DMS153 treated with DMSO at 0.1 percent for 48 hours (cell line): ENCODE data around the gene BTBD17.

ENCODE experiments used
- DNase-seq: peaks from one replicate; lab custom pipeline; 2025; ENCODE audit not compliant: unreplicated experiment; lab: John Stamatoyannopoulos, UW

The BTBD17 gene

DNA sequence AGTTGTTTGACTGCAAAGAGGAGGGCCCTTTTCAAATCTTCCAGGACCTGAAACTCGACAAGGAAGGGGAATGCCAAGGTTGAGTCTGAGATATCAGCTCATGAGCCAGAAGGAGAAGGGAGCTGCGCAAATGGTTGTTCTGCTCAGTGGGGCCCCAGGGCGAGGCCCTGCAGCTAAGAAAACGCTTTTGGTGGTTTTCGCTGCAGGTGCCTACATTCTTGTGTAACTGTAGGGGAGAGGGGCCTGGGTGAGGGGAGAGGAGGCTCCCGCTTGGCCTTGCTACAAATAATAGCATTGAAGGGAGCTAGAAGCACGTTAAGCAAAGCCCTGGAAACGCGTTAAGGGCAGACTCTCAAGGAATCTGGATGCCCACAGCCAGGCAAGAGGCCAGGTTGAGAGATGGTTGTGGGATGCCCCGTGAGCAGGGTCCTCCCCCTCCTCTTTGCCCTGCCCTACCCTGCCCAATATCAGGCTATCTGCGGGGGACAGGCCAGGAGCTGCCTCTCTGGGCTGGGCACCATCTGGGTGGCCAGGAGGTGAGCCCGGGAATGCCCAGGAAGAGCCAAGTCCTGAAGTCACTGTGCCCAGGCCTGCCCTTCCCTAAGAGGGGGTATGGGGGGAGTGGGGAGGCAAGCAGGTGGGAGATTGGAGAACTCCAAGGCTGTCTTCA lies 27.6 kb upstream of the BTBD17 start:
- no peak for DNase-seq

DNA sequence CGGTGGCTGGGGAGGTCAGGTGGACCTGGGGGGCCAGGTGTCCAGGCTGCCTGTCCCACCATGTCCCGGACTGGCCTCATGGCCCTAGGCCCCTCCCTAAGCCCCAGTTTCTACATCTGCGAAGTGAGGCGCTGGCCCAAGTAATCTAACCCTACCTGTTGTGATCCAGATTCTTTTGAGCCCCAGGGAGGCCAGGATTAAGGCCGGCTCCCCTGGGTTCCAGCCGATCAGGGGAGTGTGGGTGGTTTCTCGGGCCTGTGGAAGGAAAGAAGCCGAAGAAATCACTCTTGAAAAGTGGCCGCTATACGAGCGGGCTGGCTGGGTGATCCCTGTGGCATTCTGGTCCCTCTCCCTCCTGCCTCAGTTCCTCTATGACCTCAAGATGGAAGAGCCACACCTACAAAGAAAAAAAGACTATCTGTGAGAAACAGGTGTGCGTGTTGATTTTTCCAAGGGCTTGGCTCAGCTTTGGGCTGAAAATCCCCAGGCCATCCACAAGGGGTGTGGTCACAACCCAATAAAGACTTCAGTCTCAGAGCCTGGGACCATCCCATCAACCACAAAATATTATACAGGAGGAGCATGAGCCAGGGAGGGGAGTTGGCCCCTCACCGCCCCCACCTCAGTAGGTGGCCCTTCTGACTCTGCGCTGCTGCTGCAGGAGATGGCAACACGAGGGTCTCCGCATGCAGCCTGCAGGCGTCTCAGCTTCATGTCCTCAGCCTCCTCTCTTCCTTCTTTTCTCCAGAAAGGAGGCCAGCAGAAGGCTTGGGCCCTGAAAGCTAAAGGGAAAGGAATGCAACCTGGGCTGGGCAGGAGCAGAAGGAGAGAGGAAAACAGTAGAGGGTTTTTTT lies 25.9 kb upstream of the BTBD17 start:
- DNase-seq: no peak

DNA sequence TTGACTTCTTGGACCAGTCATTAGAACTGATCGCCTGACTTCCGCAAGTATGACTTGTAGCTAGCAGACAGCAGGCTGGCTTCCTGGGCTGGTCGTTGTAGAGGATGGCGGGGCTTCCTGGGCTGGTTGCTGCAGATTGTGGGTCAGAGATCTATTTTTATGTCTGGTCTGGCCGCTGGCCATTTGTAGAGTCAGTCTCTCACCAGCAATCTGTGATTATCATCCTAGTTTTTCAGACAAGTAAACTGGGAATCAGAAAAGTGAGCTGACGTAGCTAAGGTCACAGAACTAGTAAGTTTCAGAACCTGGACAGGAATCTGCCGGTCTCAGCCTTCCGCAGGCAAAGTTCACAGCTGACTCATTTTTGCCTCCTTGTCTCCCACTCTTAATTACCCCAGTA lies 24.7 kb upstream of the BTBD17 start:
- DNase-seq: no peak

DNA sequence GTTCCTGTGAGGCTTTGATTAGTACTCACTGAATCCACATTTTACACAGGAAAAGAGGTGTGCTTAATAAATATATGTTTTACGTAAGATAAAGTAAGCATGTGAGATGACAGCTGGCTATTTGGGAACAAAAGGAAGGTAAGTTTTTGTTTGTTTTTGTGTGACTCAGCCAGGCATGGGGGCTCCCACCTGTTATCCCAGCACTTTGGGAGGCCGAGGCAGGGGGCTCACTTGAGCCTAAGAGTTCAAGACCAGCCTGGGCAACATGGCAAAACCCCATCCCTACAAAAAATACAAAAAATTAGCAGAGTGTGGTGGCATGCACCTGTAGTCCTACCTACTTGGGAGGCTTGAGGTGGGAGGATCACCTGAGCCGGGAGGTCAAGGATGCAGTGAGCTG lies 23.5 kb upstream of the BTBD17 start:
- DNase-seq: no peak

DNA sequence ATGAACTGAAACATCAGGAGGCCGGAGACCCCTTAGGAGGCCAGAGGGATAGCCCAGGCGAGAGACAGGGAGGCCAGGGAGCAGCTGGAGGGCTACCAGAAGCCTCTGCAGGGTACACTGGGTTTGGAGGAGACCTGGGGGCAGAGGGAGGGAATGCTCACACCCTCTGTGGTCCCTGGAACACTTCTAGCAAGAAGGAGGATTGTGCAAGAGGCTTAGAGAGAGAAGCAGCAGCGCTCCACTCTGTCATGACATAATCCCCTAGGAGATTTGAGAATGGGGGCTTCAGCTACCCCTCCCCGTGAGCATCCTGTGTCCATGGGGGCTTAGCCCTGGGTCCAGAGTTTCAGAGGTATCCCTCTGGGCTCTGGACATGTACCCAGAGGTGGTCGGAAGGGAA lies 21.5 kb upstream of the BTBD17 start:
- DNase-seq: no peak

DNA sequence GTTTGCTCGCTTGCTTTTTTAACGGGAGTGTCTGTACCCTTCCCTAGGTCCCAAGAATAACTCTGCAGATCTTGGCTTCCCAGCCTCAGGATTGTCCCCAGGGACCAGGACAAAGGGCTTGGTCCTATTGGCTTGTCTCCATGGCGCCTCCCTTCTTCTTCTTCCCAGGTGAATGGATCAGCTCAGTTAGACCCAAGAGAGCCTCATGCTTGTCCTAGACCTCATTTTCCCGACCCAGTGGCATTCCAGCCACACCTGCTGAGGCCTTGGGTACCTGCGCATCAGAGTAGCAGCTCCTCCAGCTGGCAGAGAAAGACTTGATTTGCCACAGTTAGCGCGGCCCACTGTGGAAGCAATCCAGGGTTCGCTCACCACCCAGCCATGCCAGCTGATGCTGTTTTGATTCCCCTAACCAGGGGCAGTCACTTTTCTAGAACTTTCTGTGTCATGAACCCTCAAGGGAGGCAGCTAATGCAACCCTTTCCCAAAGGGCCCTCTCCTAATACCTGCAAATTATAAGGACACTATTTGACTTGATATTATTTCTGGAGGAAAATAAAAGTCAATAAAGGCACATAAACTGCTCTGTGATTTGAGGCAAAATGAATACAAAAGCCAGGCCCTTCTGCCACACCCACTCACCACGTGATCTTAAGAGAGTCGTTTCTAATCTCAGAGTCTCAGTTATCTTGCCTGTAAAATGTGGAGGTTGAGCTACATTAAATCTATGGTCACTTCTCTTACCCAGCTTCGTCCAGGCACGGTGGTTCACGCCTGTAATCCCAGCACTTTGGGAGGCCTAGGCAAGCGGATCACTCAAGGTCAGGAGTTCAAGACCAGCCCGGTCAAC lies 19.5 kb upstream of the BTBD17 start:
- no peak for DNase-seq

DNA sequence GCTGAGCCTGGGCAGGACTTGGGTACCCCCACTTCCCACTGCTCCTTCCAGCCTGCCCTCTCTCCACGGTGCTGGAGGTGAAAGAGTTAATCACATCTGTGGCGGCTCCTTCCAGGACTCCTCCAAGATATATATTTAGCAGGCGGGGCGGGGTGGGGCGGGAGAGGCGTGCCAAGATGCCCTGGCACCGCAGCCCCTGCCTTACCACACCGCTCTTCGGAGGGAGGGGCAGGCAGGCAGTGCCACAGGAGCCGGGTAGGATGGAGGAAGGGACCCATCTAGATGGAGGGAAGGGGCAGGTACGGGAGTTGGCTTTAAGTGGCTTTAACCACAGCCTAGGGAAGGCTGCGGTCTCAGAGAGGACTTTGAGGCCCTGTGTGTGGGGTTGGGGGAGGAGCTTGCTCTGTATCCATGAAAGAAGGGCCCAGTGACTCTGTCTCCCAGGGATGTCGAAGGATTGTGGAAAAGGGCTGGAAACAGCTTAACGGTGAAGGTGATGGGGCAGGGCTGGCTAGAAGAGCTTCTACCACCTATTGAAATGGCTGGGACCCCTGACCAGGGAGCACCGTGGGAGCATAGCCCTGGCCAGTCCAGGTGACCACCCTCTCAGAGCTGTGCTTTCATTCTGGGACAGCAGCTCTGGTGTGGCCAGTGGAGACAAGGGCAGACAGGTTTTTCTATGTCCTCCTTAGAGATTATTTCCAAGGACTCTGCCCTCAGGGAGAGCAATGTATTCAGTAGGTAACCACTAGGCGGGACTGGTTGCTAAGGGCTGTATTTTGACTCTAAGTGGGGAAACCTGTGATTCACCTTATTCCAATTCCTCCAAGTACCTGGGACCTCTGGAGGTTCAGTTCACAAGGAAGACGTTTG lies 18.7 kb upstream of the BTBD17 start:
- no peak for DNase-seq

DNA sequence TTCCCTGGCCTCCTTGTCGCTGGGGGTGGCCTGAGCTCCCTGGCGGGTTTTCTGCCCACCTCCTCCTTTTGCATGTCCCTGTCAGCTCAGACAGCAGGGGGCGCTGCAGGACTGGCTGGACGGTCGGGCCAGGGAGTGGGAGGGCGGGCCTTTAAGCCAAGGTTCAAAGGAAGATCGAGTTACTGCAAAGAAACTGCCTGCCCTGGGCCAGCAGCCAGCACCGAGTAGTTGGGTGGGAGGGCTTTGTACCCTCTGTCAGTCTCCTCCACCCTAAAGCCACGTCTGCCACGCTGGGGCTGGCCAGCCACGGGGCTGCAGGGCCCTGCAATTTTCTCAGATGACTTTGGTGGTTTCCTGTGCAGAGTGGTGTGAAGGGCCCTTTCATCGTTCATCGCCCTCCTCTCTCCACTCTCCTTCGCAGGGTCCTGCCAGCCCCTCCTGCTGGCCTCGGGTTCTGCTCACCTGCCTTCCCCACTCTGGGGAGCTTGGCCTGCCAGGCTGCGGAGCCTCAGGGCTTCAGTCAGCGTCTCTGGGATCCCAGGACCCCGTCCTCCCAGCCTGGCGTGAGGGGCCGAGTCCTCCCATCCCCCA lies 17.9 kb upstream of the BTBD17 start:
- DNase-seq: peak; percentile 62

DNA sequence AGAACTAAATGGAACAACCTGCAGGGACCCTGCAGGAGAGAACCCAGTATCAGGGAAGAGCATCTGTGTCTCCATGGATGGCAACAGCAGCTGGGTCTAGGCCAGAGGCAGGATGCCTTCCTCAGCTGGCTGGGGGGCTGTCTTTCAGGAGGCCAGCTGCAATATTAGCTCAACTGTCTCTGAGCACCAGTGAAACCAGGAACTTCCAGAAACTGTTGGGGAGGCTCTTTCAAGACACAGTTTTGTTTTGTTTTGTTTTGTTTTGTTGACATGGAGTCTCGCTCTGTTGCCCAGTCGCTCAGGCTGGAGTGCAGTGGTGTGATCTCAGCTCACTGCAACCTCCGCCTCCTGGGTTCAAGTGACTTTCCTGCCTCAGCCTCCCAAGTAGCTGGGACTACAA lies 13.2 kb upstream of the BTBD17 start:
- no peak for DNase-seq

DNA sequence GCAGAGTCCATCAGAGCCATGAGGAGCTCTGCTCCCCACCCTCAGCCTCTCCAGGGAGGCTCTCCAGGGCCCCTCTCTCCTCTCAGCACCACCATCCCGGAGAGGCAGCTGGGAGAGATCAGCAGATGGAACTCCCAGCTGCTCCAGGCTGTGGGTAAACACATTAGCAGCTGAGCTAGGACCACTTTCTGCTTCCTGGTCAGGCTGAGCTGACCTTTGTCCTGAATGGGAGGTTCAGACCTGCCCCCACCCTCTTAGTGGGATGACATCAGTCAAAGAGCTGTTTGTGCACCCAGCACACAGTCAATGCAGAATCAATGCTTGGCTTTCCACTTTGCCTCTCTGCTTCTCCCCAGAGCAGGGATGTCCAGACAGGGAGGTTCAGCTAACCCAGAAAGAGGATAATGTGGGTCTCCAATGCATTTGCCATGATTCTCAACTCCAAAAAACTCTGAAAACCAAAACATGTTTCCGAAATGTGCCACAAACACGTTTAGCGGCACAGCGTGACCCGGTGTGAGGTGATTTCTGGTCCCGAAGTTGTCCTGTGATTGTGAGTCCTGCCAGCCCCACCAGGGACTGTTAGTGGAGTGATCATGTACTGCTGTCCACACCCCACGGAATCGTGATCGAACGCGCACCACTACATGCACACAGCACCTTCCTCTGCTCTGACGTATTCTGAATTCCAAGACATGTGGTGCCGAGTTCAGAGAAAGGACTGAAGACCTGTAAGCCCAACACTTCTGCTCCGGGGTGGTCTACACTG lies 12.4 kb upstream of the BTBD17 start:
- DNase-seq: peak; percentile 16

DNA sequence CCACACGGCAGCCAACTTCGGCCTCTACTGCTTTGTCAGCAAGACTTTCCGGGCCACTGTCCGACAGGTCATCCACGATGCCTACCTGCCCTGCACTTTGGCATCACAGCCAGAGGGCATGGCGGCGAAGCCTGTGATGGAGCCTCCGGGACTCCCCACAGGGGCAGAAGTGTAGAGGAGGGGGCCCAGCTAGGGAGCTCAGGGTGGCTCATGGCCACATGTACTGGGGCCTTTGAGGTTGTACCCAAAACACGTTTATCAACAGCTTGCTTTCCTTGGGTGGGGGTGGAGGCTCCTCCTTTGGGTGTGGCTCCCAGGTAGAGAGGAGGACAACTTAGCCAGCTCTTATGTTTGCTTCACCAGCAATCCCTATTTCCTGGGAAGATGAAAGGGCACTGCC lies 10.8 kb upstream of the BTBD17 start:
- DNase-seq: no peak

DNA sequence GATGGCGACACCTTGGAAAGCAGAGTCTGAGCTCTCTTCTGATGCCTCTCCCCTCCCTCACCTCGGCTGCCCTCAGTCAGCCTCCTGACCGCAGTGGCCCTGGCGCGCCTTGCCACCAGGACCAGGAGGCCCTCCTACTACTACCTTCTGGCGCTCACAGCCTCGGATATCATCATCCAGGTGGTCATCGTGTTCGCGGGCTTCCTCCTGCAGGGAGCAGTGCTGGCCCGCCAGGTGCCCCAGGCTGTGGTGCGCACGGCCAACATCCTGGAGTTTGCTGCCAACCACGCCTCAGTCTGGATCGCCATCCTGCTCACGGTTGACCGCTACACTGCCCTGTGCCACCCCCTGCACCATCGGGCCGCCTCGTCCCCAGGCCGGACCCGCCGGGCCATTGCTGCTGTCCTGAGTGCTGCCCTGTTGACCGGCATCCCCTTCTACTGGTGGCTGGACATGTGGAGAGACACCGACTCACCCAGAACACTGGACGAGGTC lies 10.0 kb upstream of the BTBD17 start:
- DNase-seq: no peak

DNA sequence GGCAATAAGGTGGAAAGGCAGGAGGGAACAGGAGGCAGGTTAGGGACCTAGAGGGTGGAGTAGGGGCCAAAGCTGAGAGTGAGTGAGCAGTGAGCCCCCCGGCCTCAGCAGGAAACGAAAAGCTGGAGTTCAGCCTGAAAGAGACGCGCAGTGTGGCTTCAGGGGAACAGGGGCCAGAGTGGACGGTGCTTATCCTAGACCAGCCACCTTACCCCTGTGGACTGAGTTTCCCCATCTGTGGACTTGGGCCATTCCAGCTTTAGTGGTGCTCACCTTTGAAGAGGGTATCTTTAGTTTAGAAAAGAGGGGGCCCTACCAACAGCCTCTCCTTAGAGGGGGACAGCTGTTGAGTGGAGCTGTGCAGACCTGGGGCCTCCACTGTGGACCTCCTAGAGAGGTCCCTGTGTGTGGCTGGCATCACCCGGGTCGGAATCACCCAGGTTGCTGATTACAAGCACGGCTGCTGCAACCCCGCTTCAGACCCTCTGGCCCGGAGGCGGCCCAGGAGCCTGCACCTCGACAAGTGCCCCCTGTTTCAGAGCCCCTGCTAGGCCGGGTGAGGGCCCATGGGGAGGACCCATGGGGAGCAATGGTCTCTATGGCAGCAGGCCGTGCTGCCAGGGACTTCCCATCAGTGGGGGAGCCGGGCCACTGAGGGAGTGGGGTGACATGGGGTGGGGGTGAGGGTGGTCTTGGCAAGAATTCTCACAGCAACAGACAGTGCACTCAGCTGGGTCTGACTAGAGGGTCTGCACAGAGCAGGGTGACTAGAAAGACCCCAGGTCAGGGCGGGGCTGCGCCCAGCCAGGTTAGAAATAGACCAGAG lies 8.2 kb upstream of the BTBD17 start:
- DNase-seq: no peak

DNA sequence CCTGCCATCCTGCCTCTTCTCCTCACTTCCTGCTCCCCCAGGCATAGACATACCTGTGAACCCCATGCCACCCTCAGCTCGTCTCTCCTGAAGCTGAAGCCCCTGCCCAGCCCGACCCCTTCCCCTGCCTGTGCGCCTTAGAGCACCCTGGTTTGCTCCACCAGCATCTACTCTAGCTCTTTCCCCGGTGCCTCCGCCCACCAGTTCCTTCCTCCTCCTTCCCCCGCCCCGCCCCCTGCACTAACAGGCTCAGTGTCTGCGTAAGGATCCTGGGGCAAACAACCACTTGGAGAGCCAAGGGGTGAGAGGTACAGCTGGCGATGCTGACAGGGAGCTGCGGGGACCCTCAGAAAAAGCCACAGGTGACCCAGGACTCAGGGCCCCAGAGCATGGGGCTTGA lies 7.6 kb upstream of the BTBD17 start:
- DNase-seq: no peak

DNA sequence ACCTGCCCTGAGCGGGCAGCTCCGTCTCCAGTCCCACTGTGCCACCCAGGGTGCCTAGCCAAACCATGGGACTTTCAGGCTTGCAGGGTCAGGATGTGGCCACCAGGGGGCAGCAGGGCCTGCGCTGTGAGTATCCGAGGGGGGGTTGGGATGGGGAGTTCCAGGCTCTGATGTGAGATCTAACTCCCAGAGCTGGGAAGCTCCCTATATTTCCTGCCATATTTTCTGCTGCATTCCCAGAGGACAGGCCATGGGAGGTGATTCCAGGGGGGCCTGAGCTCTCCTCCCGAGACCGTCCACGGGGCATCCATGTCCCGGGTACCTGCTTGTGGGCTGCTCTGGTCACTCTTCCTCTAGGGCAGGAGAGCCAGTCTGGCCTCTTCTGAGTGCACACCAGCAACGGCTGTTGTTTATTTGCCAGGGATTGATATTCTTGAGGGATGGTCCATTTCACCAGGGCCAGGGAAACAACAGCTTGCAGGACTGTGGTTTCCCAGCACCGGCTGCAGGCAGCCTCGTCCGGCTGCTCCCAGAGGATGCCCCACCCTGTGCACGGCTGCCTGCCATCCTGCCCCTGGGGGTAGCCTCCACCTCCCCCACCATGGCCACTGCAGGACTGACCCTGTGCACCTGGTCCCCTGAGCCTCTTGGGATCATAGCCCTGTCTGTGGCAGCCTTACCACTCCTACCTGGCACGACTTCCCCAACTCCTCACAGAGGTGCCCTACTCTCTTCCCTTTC lies 6.8 kb upstream of the BTBD17 start:
- peak; percentile 41 for DNase-seq

DNA sequence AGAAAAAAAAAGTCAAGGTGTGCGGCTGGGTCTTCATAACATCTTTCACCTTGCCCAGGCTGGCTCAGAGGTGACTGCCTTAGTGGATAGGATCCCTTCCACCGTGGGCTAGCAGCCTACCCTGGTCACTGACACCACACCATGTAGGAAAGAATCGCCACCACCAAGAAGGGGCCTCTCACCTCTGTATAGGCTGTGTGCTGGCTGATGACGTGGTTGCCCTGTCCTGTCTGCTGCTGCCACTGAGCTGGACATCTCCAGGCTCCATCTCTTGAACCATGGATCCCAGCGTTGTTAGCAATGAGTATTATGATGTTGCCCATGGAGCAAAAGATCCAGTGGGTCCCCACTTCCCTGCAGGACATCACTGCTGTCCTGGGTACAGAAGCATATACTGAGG lies 5.5 kb upstream of the BTBD17 start, which contains the start of gene GPR142:
GPR142 (plus strand) TSS at position 301 of the 400 bp plus-strand sequence. CDS start 2,035 bp downstream, outside the sequence.
- DNase-seq: no peak

DNA sequence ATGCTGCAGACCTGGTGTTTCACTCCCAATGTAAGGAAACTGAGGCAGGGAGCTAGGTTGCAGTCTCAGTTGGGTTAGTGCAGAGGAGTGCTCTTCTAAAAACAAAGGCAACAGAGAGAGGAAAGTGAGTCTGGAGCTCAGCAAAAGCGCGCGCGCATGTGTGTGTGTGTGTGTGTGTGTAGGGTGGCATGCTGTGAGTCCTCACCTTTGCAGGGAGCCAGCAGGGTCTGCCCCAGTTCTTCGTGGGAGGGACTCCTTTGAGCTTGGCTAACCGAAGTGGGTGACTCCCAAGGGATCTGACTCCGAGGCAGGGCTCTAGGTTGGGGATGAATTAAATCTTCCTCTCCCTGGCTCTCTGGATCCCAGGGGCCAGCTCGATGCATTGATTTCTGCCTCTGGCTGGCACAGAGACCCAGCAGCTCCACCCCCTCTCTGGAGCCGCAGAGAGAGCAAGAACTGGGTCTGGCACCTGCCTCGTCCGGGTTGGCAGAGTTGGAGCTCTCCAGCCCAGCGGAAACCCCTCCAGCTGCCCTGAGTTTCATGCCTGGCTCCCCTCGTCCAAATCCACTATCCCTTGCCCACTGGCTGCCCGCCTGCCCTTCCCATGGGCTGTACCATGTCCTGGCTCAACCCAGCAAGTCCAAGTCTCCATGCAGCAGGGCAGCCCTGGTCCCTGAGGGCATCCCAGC lies 1.3 kb upstream of the BTBD17 start:
- DNase-seq: no peak
